Astrocyte (in vitro differentiated cells and primary cell): ENCODE measurements around the gene FSD1. TPM values are rescaled to one million over a fixed set of nuclear protein-coding genes. Genes with fewer than 3 reads are reported as not detected.

Experiments used
- DNase-seq: peaks from one replicate; pipeline ENCODE4 v3.0.0-alpha.2; 2010; ENCODE audit warnings: low read depth
- FAIRE-seq: peaks from 2 replicates; lab custom pipeline; 2011; peaks lifted over from hg19 to GRCh38; lab: Jason Lieb, UNC
- H2AFZ ChIP-seq: 2 replicates; pipeline ENCODE4 v1.6.0; 2012; ENCODE audit warnings: low read depth, low read length, inconsistent platforms
- H3K27ac ChIP-seq: 2 replicates; pipeline ENCODE4 v1.5.1; 2011; ENCODE audit warnings: low read depth, low read length, inconsistent platforms
- H3K27me3 ChIP-seq: 2 replicates; pipeline ENCODE4 v1.6.0; 2011; ENCODE audit warnings: low read length, inconsistent platforms; ENCODE audit not compliant: insufficient read depth
- H3K36me3 ChIP-seq: 2 replicates; pipeline ENCODE4 v1.5.1; 2011; ENCODE audit warnings: low read length, inconsistent platforms; ENCODE audit not compliant: insufficient read depth
- H3K4me1 ChIP-seq: 2 replicates; pipeline ENCODE4 v1.5.1; 2011; ENCODE audit warnings: low read length, inconsistent platforms; ENCODE audit not compliant: insufficient read depth
- H3K4me2 ChIP-seq: 2 replicates; pipeline ENCODE4 v1.6.0; 2012; ENCODE audit warnings: low read length, inconsistent platforms
- H3K4me3 ChIP-seq: 2 replicates; pipeline ENCODE4 v1.5.1; 2011; ENCODE audit warnings: low read depth, mild to moderate bottlenecking, low read length, inconsistent platforms; ENCODE audit not compliant: insufficient read depth
- H3K79me2 ChIP-seq: 2 replicates; pipeline ENCODE4 v1.6.0; 2012; ENCODE audit warnings: mild to moderate bottlenecking, low read length, inconsistent platforms; ENCODE audit not compliant: insufficient read depth
- H3K9ac ChIP-seq: 2 replicates; pipeline ENCODE4 v1.6.0; 2012; ENCODE audit warnings: mild to moderate bottlenecking, low read length, inconsistent platforms
- H3K9me3 ChIP-seq: 2 replicates; pipeline ENCODE4 v1.5.1; 2012; ENCODE audit warnings: low read depth, mild to moderate bottlenecking, low read length, inconsistent platforms; ENCODE audit not compliant: insufficient read depth
- H4K20me1 ChIP-seq: 2 replicates; pipeline ENCODE4 v1.6.0; 2012; ENCODE audit warnings: low read length, inconsistent platforms; ENCODE audit not compliant: insufficient read depth
- H3K27ac Mint-ChIP-seq: one replicate; pipeline ENCODE4 v1.8.0; 2021; ENCODE audit warnings: mild to moderate bottlenecking, mixed read lengths; ENCODE audit not compliant: unreplicated experiment
- H3K27me3 Mint-ChIP-seq: one replicate; pipeline ENCODE4 v1.8.0; 2021; ENCODE audit warnings: low read depth, mixed read lengths; ENCODE audit not compliant: unreplicated experiment
- H3K36me3 Mint-ChIP-seq: one replicate; pipeline ENCODE4 v1.8.0; 2021; ENCODE audit warnings: low read depth, mixed read lengths; ENCODE audit not compliant: unreplicated experiment
- H3K4me1 Mint-ChIP-seq: one replicate; pipeline ENCODE4 v1.8.0; 2021; ENCODE audit warnings: low read depth, mixed read lengths; ENCODE audit not compliant: unreplicated experiment
- H3K4me3 Mint-ChIP-seq: one replicate; pipeline ENCODE4 v1.8.0; 2021; ENCODE audit warnings: mild to moderate bottlenecking, moderate library complexity, mixed read lengths; ENCODE audit not compliant: unreplicated experiment
- H3K9me3 Mint-ChIP-seq: one replicate; pipeline ENCODE4 v1.8.0; 2021; ENCODE audit warnings: mild to moderate bottlenecking, mixed read lengths; ENCODE audit not compliant: unreplicated experiment
- EZH2 ChIP-seq: IDR thresholded peaks from 2 replicates; pipeline ENCODE4 v1.6.1; 2012; ENCODE audit warnings: mild to moderate bottlenecking, low read length, inconsistent platforms; ENCODE audit not compliant: insufficient read depth
- total RNA-seq: library from RNA; stranded (reverse); gene quantifications from 2 replicates; pipeline ENCODE4 v1.2.1, GENCODE V29; 2021
- TF ChIP-seq, protein P1 (sequence below): IDR thresholded peaks from 2 replicates; pipeline ENCODE4 v1.5.1; 2011; ENCODE audit warnings: low read depth, mild to moderate bottlenecking, inconsistent platforms, low read length, moderate library complexity; ENCODE audit not compliant: insufficient read depth

The FSD1 gene
- total RNA-seq, 1 donor from 2014 or later, result 15.1 TPM

DNA sequence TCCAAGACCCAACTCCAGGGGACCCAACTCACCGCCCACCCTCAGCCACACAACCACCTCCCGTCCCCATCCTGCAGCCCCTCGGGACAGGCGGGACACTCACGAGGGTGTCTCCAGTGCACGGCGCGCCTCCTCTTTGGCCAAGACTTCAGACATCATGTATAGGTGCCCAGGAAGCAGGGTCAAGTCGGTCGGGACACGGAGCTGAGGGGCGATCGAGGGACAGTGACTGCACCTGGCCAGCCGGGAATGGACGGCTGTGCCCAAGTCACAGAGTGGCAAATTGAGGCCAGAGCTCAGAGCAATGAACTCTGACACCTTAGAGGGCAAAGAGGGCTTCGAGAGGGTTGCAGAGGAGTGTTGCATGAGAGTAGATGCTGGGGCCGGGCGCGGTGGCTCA is 25.5 kb downstream of the FSD1 start:
- Mint-ChIP-seq H3K27ac (no peak overlapping the region), H3K36me3 (peaks cover 5% of the 10 kb centered on the region), H3K9me3 (no peaks in the 10 kb centered on the region), H3K4me1 (peaks cover 2% of the 10 kb centered on the region), H3K27me3 (no peaks in the 10 kb centered on the region), H3K4me3 (no peak overlapping the region)
- no peak for TF ChIP-seq EZH2
- TF ChIP-seq, protein P1, sequence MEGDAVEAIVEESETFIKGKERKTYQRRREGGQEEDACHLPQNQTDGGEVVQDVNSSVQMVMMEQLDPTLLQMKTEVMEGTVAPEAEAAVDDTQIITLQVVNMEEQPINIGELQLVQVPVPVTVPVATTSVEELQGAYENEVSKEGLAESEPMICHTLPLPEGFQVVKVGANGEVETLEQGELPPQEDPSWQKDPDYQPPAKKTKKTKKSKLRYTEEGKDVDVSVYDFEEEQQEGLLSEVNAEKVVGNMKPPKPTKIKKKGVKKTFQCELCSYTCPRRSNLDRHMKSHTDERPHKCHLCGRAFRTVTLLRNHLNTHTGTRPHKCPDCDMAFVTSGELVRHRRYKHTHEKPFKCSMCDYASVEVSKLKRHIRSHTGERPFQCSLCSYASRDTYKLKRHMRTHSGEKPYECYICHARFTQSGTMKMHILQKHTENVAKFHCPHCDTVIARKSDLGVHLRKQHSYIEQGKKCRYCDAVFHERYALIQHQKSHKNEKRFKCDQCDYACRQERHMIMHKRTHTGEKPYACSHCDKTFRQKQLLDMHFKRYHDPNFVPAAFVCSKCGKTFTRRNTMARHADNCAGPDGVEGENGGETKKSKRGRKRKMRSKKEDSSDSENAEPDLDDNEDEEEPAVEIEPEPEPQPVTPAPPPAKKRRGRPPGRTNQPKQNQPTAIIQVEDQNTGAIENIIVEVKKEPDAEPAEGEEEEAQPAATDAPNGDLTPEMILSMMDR, result no peak
- Histone ChIP-seq H4K20me1 (no peaks in the 10 kb centered on the region), H3K27me3 (no peaks in the 10 kb centered on the region), H2AFZ (no peak overlapping the region), H3K4me1 (peaks cover 3% of the 10 kb centered on the region), H3K27ac (no peak overlapping the region), H3K36me3 (no peaks in the 10 kb centered on the region), H3K4me2 (no peak overlapping the region), H3K79me2 (no peaks in the 10 kb centered on the region), H3K9ac (no peak overlapping the region), H3K4me3 (no peak overlapping the region), H3K9me3 (no peaks in the 10 kb centered on the region)
- FAIRE-seq (no peak), DNase-seq (no peak)

DNA sequence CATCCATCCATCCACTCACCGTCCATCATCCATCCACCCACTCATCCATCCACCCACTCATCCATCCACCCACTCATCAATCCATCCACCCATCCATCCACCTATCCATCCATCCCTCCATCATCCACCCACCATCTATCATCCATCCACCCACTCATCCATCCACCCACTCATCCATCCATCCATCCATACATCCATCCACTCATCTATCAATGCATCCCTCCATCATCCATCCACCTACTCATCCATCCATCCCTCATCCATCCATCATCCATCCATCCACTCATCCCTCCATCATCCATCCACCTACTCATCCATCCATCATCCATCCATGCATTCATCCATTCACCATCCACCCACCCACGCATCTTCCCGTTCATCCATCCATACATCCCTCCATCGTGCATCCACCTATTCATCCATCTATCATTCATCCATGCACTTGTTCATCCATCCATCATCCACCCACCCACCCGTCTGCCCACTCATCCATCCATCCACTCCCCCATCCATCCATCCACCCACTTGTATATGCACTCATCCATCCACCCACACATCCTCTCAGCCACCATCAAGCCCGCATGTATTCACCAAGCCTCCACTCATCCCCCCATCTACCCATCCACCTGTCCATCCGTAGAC is 30.7 kb downstream of the FSD1 start:
- Histone ChIP-seq H3K36me3 (no peaks in the 10 kb centered on the region), H3K27ac (no peak overlapping the region), H3K79me2 (no peaks in the 10 kb centered on the region), H2AFZ (no peak overlapping the region), H3K4me2 (no peak overlapping the region), H4K20me1 (no peaks in the 10 kb centered on the region), H3K4me1 (peaks cover 6% of the 10 kb centered on the region), H3K27me3 (no peaks in the 10 kb centered on the region), H3K9me3 (no peaks in the 10 kb centered on the region), H3K9ac (no peak overlapping the region), H3K4me3 (no peak overlapping the region)
- H3K27ac Mint-ChIP-seq, result no peak overlapping the region
- H3K4me1 Mint-ChIP-seq, result peaks cover 2% of the 10 kb centered on the region
- peaks cover 9% of the 10 kb centered on the region for H3K9me3 Mint-ChIP-seq
- H3K27me3 Mint-ChIP-seq, result peaks cover 5% of the 10 kb centered on the region
- no peak for DNase-seq
- H3K36me3 Mint-ChIP-seq, result peaks cover 4% of the 10 kb centered on the region
- TF ChIP-seq EZH2, result no peak
- TF ChIP-seq, protein P1, result no peak
- no peak for FAIRE-seq
- H3K4me3 Mint-ChIP-seq, result no peak overlapping the region

DNA sequence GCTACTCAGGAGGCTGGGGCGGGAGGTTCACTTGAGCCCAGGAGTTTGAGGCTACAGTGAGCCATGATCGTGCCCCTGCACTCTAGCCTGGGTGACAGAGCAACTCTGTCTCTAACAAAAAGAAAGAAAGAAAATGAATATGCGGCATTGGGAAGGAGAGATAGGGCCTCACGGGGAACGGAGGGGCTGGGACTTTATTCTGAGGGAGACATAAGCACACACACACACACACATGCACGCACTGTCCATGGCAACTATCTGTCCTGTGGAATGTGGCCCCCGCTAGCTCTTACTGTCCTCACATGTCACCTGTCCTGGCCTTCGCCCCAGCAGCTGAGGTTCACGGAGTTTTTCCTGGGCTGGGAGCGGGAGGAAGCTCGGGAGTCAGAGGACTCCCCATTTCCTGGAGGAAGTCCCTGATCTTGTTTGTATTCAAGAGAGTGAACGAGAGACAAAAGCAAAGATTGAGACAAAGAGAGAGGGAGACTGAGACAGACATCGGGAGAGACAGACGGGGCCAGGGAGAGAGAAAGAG is 33.6 kb downstream of the FSD1 start:
- Histone ChIP-seq H3K4me3 (peak overlapping the region; percentile 52), H3K27me3 (no peaks in the 10 kb centered on the region), H3K36me3 (no peaks in the 10 kb centered on the region), H2AFZ (peak overlapping the region; percentile 78), H3K4me1 (peaks cover 12% of the 10 kb centered on the region), H3K9ac (peak overlapping the region; percentile 67), H3K9me3 (no peaks in the 10 kb centered on the region), H3K27ac (no peak overlapping the region), H4K20me1 (no peaks in the 10 kb centered on the region), H3K79me2 (no peaks in the 10 kb centered on the region), H3K4me2 (peak overlapping the region; percentile 87)
- H3K36me3 Mint-ChIP-seq, result peaks cover 4% of the 10 kb centered on the region
- H3K4me3 Mint-ChIP-seq, result no peak overlapping the region
- peaks cover 5% of the 10 kb centered on the region for H3K27me3 Mint-ChIP-seq
- FAIRE-seq (no peak), DNase-seq (peak; percentile 27)
- peaks cover 5% of the 10 kb centered on the region for H3K4me1 Mint-ChIP-seq
- H3K9me3 Mint-ChIP-seq, result peaks cover 9% of the 10 kb centered on the region
- TF ChIP-seq, protein P1, result no peak
- no peak for TF ChIP-seq EZH2
- H3K27ac Mint-ChIP-seq, result peak overlapping the region; percentile 47
